GM23338 (cell line): Measurements from ENCODE around the gene KDM4B. TPM values are rescaled to one million over a fixed set of nuclear protein-coding genes. Genes with fewer than 3 reads are reported as not detected.

Experiments
- ATAC-seq: fragments of 200-7000 bp; cut with Tn5 transposase; 3 replicates; pipeline ENCODE4 v1.9.1; 2020
- DNase-seq: peaks from one replicate; pipeline ENCODE4 v3.0.0-alpha.2; 2015; ENCODE audit warnings: low spot score
- H2AFZ ChIP-seq: fragments of 200-600 bp; sonication (generic); 2 replicates; pipeline ENCODE4 v1.8.0; 2016; ENCODE audit warnings: antibody characterized with exemption, mild to moderate bottlenecking, moderate library complexity
- H3F3A ChIP-seq: fragments of 200-600 bp; sonication (generic); replicated peaks from 2 replicates; pipeline ENCODE4 v1.8.0; 2017; ENCODE audit warnings: antibody characterized with exemption, mixed run types, low read depth
- H3K27ac ChIP-seq: fragments of 200-600 bp; sonication (generic); 2 replicates; pipeline ENCODE4 v1.6.1; 2016; ENCODE audit warnings: low read depth
- H3K27me3 ChIP-seq: fragments of 200-600 bp; sonication (generic); 2 replicates; pipeline ENCODE4 v1.8.0; 2016; ENCODE audit warnings: mild to moderate bottlenecking, mixed run types, moderate library complexity; ENCODE audit not compliant: insufficient read depth
- H3K36me3 ChIP-seq: fragments of 200-600 bp; sonication (generic); 2 replicates; pipeline ENCODE4 v1.8.0; 2016; ENCODE audit warnings: mild to moderate bottlenecking; ENCODE audit not compliant: insufficient read depth
- H3K4me1 ChIP-seq: fragments of 200-600 bp; sonication (generic); 2 replicates; pipeline ENCODE4 v1.8.0; 2016; ENCODE audit warnings: mild to moderate bottlenecking, moderate library complexity; ENCODE audit not compliant: insufficient read depth
- H3K4me2 ChIP-seq: fragments of 200-600 bp; sonication (generic); 2 replicates; pipeline ENCODE4 v1.7.1; 2017; ENCODE audit warnings: mixed run types
- H3K4me3 ChIP-seq: fragments of 200-600 bp; sonication (generic); 2 replicates; pipeline ENCODE4 v1.6.1; 2016; ENCODE audit warnings: mixed run types
- H3K79me2 ChIP-seq: fragments of 200-600 bp; sonication (generic); replicated peaks from 2 replicates; pipeline ENCODE4 v1.8.0; 2017; ENCODE audit warnings: mild to moderate bottlenecking; ENCODE audit not compliant: insufficient read depth
- H3K9me2 ChIP-seq: fragments of 200-600 bp; sonication (generic); 2 replicates; pipeline ENCODE4 v1.8.0; 2017; ENCODE audit not compliant: insufficient read depth
- H4K20me1 ChIP-seq: fragments of 200-600 bp; sonication (generic); replicated peaks from 2 replicates; pipeline ENCODE4 v1.8.0; 2017; ENCODE audit warnings: mild to moderate bottlenecking; ENCODE audit not compliant: insufficient read depth
- H3K27ac Mint-ChIP-seq: 2 replicates; pipeline ENCODE4 v1.8.0; 2020; ENCODE audit warnings: inconsistent platforms, mild to moderate bottlenecking, moderate library complexity, mixed read lengths
- H3K27me3 Mint-ChIP-seq: 3 replicates; pipeline ENCODE4 v1.8.0; 2022; ENCODE audit warnings: low read depth, mild to moderate bottlenecking, moderate library complexity, mixed read lengths, inconsistent platforms; ENCODE audit not compliant: insufficient read depth, poor library complexity
- H3K36me3 Mint-ChIP-seq: 3 replicates; pipeline ENCODE4 v1.8.0; 2021; ENCODE audit warnings: low read depth, mild to moderate bottlenecking, inconsistent platforms, moderate library complexity, mixed read lengths
- H3K4me1 Mint-ChIP-seq: 3 replicates; pipeline ENCODE4 v1.8.0; 2020; ENCODE audit warnings: mild to moderate bottlenecking, inconsistent platforms, mixed read lengths
- H3K4me3 Mint-ChIP-seq: 3 replicates; pipeline ENCODE4 v1.8.0; 2021; ENCODE audit warnings: moderate library complexity, mild to moderate bottlenecking, inconsistent platforms, mixed read lengths
- H3K9me3 Mint-ChIP-seq: 3 replicates; pipeline ENCODE4 v1.8.0; 2020; ENCODE audit warnings: moderate library complexity, mild to moderate bottlenecking, inconsistent platforms, mixed read lengths
- CREB1 ChIP-seq: fragments of 250-450 bp; sonication (Bioruptor Pico); IDR thresholded peaks from 2 replicates; pipeline ENCODE4 v1.5.0; 2020; ENCODE audit warnings: low read depth, mild to moderate bottlenecking, moderate library complexity
- CTCF ChIP-seq, 2 experiments: fragments of 200-600 bp in 1 of 2; sonication (generic) in 1 of 2; conservative IDR thresholded peaks; 2 replicates each; pipeline versions ENCODE4 v1.5.1 to v1.6.1; 2016 to 2017; ENCODE audit warnings: antibody characterized with exemption in 2 of 2, low read depth in 2 of 2, mild to moderate bottlenecking in 2 of 2, moderate library complexity in 1 of 2
- ETS1 ChIP-seq: IDR thresholded peaks from 2 replicates; pipeline ENCODE4 v1.6.1; 2016; ENCODE audit warnings: antibody characterized with exemption
- EZH2 ChIP-seq: fragments of 200-600 bp; sonication (generic); IDR thresholded peaks from one replicate; pipeline ENCODE4 v1.8.0; 2017; ENCODE audit warnings: antibody characterized with exemption, mild to moderate bottlenecking, low read depth; ENCODE audit not compliant: unreplicated experiment
- EZH2phosphoT487 ChIP-seq: fragments of 200-600 bp; sonication (generic); IDR thresholded peaks from one replicate; pipeline ENCODE4 v1.8.1; 2018; ENCODE audit warnings: antibody characterized with exemption; ENCODE audit not compliant: unreplicated experiment
- JUNB ChIP-seq: IDR thresholded peaks from one replicate; pipeline ENCODE4 v1.6.1; 2016; ENCODE audit warnings: antibody characterized with exemption; ENCODE audit not compliant: unreplicated experiment
- NANOG ChIP-seq: IDR thresholded peaks from 2 replicates; pipeline ENCODE4 v1.6.1; 2016; ENCODE audit warnings: antibody characterized with exemption, borderline replicate concordance
- POLR2AphosphoS5 ChIP-seq: IDR thresholded peaks from 2 replicates; pipeline ENCODE4 v1.6.1; 2016; ENCODE audit warnings: antibody characterized with exemption, low read depth
- REST ChIP-seq: IDR thresholded peaks from one replicate; pipeline ENCODE4 v1.6.1; 2018; ENCODE audit warnings: antibody characterized with exemption; ENCODE audit not compliant: unreplicated experiment
- STAT1 ChIP-seq: IDR thresholded peaks from one replicate; pipeline ENCODE4 v1.6.1; 2016; ENCODE audit warnings: antibody characterized with exemption; ENCODE audit not compliant: unreplicated experiment
- ZNF114 ChIP-seq: fragments of 250-450 bp; sonication (Bioruptor Pico); IDR thresholded peaks from 2 replicates; pipeline ENCODE4 v1.5.0; 2020; ENCODE audit warnings: mild to moderate bottlenecking, moderate library complexity
- ZNF331 ChIP-seq: fragments of 250-450 bp; sonication (Bioruptor Pico); IDR thresholded peaks from 2 replicates; pipeline ENCODE4 v1.5.0; 2020; ENCODE audit warnings: low read depth, mild to moderate bottlenecking, moderate library complexity
- ZNF462 ChIP-seq: fragments of 250-450 bp; sonication (Bioruptor Pico); IDR thresholded peaks from 2 replicates; pipeline ENCODE4 v1.5.0; 2020; ENCODE audit warnings: mild to moderate bottlenecking, moderate library complexity
- polyA plus RNA-seq: library from polyadenylated mRNA; unstranded; fragments of >200 nt; fragmentation: Nextera tagmentation; extraction: Ambion mirVana; gene quantifications from 2 replicates; pipeline ENCODE4 v1.2.1, GENCODE V29; 2016
- total RNA-seq: library from RNA; depleted of rRNA; stranded (reverse); fragments of >200 nt; shearing (Covaris generic); gene quantifications from 2 replicates; pipeline ENCODE4 v1.2.3, GENCODE V29; 2014

The KDM4B gene
- total and polyA plus RNA-seq, 2 experiments from 2014 or later, result 9.1 to 27.6 TPM

- Mint-ChIP-seq H3K27ac (peak overlapping the region; percentile 23; the same call in 1 of the 2 replicates), H3K9me3 (no peaks in the 10 kb centered on the region), H3K4me1 (peaks cover 34% of the 10 kb centered on the region), H3K4me3 (no peak overlapping the region; the same call in 2 of the 3 replicates), H3K27me3 (peaks cover 11% of the 10 kb centered on the region), H3K36me3 (peaks cover 3% of the 10 kb centered on the region; the same call in 2 of the 3 replicates)
- peaks cover 7% of the 10 kb centered on the region; the same call in 1 of the 2 replicates for H3F3A ChIP-seq
- H3K27ac ChIP-seq, result peak overlapping the region; percentile 59; the same call in 1 of the 2 replicates
- H3K27me3 ChIP-seq, result no peaks in the 10 kb centered on the region
- H3K9me2 ChIP-seq, result no peaks in the 10 kb centered on the region
- no peaks in the 10 kb centered on the region for H3K79me2 ChIP-seq
- peaks cover 27% of the 10 kb centered on the region for H3K4me1 ChIP-seq
- DNase-seq, result no peak
- ATAC-seq, result no peak
- no peak for TF ChIP-seq CTCF (conservative IDR thresholded peaks at IDR 0.05; ENCODE audit: low read depth in 2 of 2)
- no peak for TF ChIP-seq NANOG
- no peak for TF ChIP-seq ZNF331 (CRISPR knock-in tag)
- no peak for TF ChIP-seq REST
- TF ChIP-seq CREB1, result no peak
- no peak for TF ChIP-seq EZH2
- no peak for TF ChIP-seq JUNB
- no peak for TF ChIP-seq ZNF462 (CRISPR knock-in tag)
- TF ChIP-seq ZNF114 (CRISPR knock-in tag), result no peak
- no peak for TF ChIP-seq STAT1
- no peak for TF ChIP-seq ETS1
- no peak for TF ChIP-seq POLR2AphosphoS5
- TF ChIP-seq EZH2phosphoT487, result no peak
- H2AFZ ChIP-seq, result no peak overlapping the region
- H3K4me3 ChIP-seq, result no peak overlapping the region
- no peaks in the 10 kb centered on the region for H3K36me3 ChIP-seq
- H4K20me1 ChIP-seq, result peaks cover 10% of the 10 kb centered on the region
- no peak overlapping the region for H3K4me2 ChIP-seq
Observed at GRCh38 chr19:5070331-5070730, 101.4 kb downstream of the KDM4B start.
